IMR-90 (cell line): Measurements from ENCODE around the gene YJEFN3.

ENCODE experiments used
- CEBPB ChIP-seq: IDR thresholded peaks from 2 replicates; pipeline ENCODE4 v1.6.1; 2012; ENCODE audit warnings: low read depth, low read length, improper control_type of control experiment
- FOS ChIP-seq: fragments of 150-350 bp; IDR thresholded peaks from 2 replicates; pipeline ENCODE4 v1.6.1; 2016; ENCODE audit warnings: low read depth, low read length
- MAFK ChIP-seq: IDR thresholded peaks from 2 replicates; pipeline ENCODE4 v1.6.1; 2012; ENCODE audit warnings: low read depth, low read length, improper control_type of control experiment
- MAZ ChIP-seq: IDR thresholded peaks from 2 replicates; pipeline ENCODE4 v1.6.1; 2012; ENCODE audit warnings: low read depth, mild to moderate bottlenecking, low read length, improper control_type of control experiment, moderate library complexity, borderline replicate concordance
- MXI1 ChIP-seq: IDR thresholded peaks from 2 replicates; pipeline ENCODE4 v1.6.1; 2012; ENCODE audit warnings: low read depth, mild to moderate bottlenecking, low read length, moderate library complexity, borderline replicate concordance
- NFE2L2 ChIP-seq: fragments of 150-350 bp; IDR thresholded peaks from 2 replicates; pipeline ENCODE4 v1.6.1; 2016; ENCODE audit warnings: low read depth, mild to moderate bottlenecking, low read length
- POLR2A ChIP-seq: IDR thresholded peaks from 2 replicates; pipeline ENCODE4 v1.6.1; 2012; ENCODE audit warnings: mild to moderate bottlenecking, low read depth, low read length
- RAD21 ChIP-seq: IDR thresholded peaks from 2 replicates; pipeline ENCODE4 v1.6.1; 2012; ENCODE audit warnings: low read length, improper control_type of control experiment
- RCOR1 ChIP-seq: IDR thresholded peaks from 2 replicates; pipeline ENCODE4 v1.6.1; 2012; ENCODE audit warnings: mild to moderate bottlenecking, low read length, improper control_type of control experiment; ENCODE audit not compliant: insufficient replicate concordance
- RFX5 ChIP-seq: IDR thresholded peaks from 2 replicates; pipeline ENCODE4 v1.8.0; 2012; ENCODE audit warnings: low read depth, mild to moderate bottlenecking, low read length, moderate library complexity
- SMC3 ChIP-seq: fragments of 150-350 bp; IDR thresholded peaks from 2 replicates; pipeline ENCODE4 v1.6.1; 2016; ENCODE audit warnings: low read depth, mild to moderate bottlenecking, antibody characterized with exemption, low read length, moderate library complexity
- TF ChIP-seq, protein P1 (sequence below): conservative IDR thresholded peaks from 2 replicates; pipeline ENCODE4 v1.5.1; 2012; ENCODE audit warnings: mild to moderate bottlenecking, low read depth, low read length, improper control_type of control experiment

DNA sequence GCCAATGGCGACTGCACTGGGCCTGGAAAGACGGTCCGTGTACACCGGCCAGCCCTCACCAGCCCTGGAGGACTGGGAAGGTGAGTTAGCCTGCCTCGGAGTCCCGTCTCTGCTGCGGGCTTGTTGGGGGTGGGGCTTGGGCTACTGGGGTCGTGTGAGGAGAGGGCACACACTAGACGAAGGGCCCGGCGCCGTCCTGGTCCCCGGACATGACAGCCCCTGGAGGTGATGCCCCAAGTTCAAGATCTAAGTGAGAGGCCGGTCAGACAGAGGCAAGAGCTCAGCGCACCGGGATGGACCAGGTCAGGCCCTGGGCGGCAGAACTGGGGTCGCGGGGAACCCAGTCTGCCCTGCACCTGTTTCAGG is 11.0 kb downstream of the YJEFN3 start:
- TF ChIP-seq, protein P1, sequence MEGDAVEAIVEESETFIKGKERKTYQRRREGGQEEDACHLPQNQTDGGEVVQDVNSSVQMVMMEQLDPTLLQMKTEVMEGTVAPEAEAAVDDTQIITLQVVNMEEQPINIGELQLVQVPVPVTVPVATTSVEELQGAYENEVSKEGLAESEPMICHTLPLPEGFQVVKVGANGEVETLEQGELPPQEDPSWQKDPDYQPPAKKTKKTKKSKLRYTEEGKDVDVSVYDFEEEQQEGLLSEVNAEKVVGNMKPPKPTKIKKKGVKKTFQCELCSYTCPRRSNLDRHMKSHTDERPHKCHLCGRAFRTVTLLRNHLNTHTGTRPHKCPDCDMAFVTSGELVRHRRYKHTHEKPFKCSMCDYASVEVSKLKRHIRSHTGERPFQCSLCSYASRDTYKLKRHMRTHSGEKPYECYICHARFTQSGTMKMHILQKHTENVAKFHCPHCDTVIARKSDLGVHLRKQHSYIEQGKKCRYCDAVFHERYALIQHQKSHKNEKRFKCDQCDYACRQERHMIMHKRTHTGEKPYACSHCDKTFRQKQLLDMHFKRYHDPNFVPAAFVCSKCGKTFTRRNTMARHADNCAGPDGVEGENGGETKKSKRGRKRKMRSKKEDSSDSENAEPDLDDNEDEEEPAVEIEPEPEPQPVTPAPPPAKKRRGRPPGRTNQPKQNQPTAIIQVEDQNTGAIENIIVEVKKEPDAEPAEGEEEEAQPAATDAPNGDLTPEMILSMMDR: no peak
- no peak for TF ChIP-seq RAD21
- TF ChIP-seq POLR2A: no peak
- TF ChIP-seq FOS: no peak
- TF ChIP-seq MAFK: no peak
- no peak for TF ChIP-seq MAZ
- TF ChIP-seq RFX5: no peak
- no peak for TF ChIP-seq CEBPB
- no peak for TF ChIP-seq RCOR1
- TF ChIP-seq MXI1: no peak
- TF ChIP-seq SMC3: no peak
- TF ChIP-seq NFE2L2: no peak
